GM23338 (cell line): ENCODE results near the gene GON7. TPM values are rescaled to one million over a fixed set of nuclear protein-coding genes. Genes with fewer than 3 reads are reported as not detected.

ENCODE experiments used
- ATAC-seq: fragments of 200-7000 bp; cut with Tn5 transposase; 3 replicates; pipeline ENCODE4 v1.9.1; 2020
- DNase-seq: peaks from one replicate; pipeline ENCODE4 v3.0.0-alpha.2; 2015; ENCODE audit warnings: low spot score
- H2AFZ ChIP-seq: fragments of 200-600 bp; sonication (generic); 2 replicates; pipeline ENCODE4 v1.8.0; 2016; ENCODE audit warnings: antibody characterized with exemption, mild to moderate bottlenecking, moderate library complexity
- H3F3A ChIP-seq: fragments of 200-600 bp; sonication (generic); replicated peaks from 2 replicates; pipeline ENCODE4 v1.8.0; 2017; ENCODE audit warnings: antibody characterized with exemption, mixed run types, low read depth
- H3K27ac ChIP-seq: fragments of 200-600 bp; sonication (generic); 2 replicates; pipeline ENCODE4 v1.6.1; 2016; ENCODE audit warnings: low read depth
- H3K27me3 ChIP-seq: fragments of 200-600 bp; sonication (generic); 2 replicates; pipeline ENCODE4 v1.8.0; 2016; ENCODE audit warnings: mild to moderate bottlenecking, mixed run types, moderate library complexity; ENCODE audit not compliant: insufficient read depth
- H3K36me3 ChIP-seq: fragments of 200-600 bp; sonication (generic); 2 replicates; pipeline ENCODE4 v1.8.0; 2016; ENCODE audit warnings: mild to moderate bottlenecking; ENCODE audit not compliant: insufficient read depth
- H3K4me1 ChIP-seq: fragments of 200-600 bp; sonication (generic); 2 replicates; pipeline ENCODE4 v1.8.0; 2016; ENCODE audit warnings: mild to moderate bottlenecking, moderate library complexity; ENCODE audit not compliant: insufficient read depth
- H3K4me2 ChIP-seq: fragments of 200-600 bp; sonication (generic); 2 replicates; pipeline ENCODE4 v1.7.1; 2017; ENCODE audit warnings: mixed run types
- H3K4me3 ChIP-seq: fragments of 200-600 bp; sonication (generic); 2 replicates; pipeline ENCODE4 v1.6.1; 2016; ENCODE audit warnings: mixed run types
- H3K79me2 ChIP-seq: fragments of 200-600 bp; sonication (generic); replicated peaks from 2 replicates; pipeline ENCODE4 v1.8.0; 2017; ENCODE audit warnings: mild to moderate bottlenecking; ENCODE audit not compliant: insufficient read depth
- H3K9me2 ChIP-seq: fragments of 200-600 bp; sonication (generic); 2 replicates; pipeline ENCODE4 v1.8.0; 2017; ENCODE audit not compliant: insufficient read depth
- H4K20me1 ChIP-seq: fragments of 200-600 bp; sonication (generic); replicated peaks from 2 replicates; pipeline ENCODE4 v1.8.0; 2017; ENCODE audit warnings: mild to moderate bottlenecking; ENCODE audit not compliant: insufficient read depth
- H3K27ac Mint-ChIP-seq: 2 replicates; pipeline ENCODE4 v1.8.0; 2020; ENCODE audit warnings: inconsistent platforms, mild to moderate bottlenecking, moderate library complexity, mixed read lengths
- H3K27me3 Mint-ChIP-seq: 3 replicates; pipeline ENCODE4 v1.8.0; 2022; ENCODE audit warnings: low read depth, mild to moderate bottlenecking, moderate library complexity, mixed read lengths, inconsistent platforms; ENCODE audit not compliant: insufficient read depth, poor library complexity
- H3K36me3 Mint-ChIP-seq: 3 replicates; pipeline ENCODE4 v1.8.0; 2021; ENCODE audit warnings: low read depth, mild to moderate bottlenecking, inconsistent platforms, moderate library complexity, mixed read lengths
- H3K4me1 Mint-ChIP-seq: 3 replicates; pipeline ENCODE4 v1.8.0; 2020; ENCODE audit warnings: mild to moderate bottlenecking, inconsistent platforms, mixed read lengths
- H3K4me3 Mint-ChIP-seq: 3 replicates; pipeline ENCODE4 v1.8.0; 2021; ENCODE audit warnings: moderate library complexity, mild to moderate bottlenecking, inconsistent platforms, mixed read lengths
- H3K9me3 Mint-ChIP-seq: 3 replicates; pipeline ENCODE4 v1.8.0; 2020; ENCODE audit warnings: moderate library complexity, mild to moderate bottlenecking, inconsistent platforms, mixed read lengths
- CTCF ChIP-seq, 2 experiments: fragments of 200-600 bp in 1 of 2; sonication (generic) in 1 of 2; conservative IDR thresholded peaks; 2 replicates each; pipeline versions ENCODE4 v1.5.1 to v1.6.1; 2016 to 2017; ENCODE audit warnings: antibody characterized with exemption in 2 of 2, low read depth in 2 of 2, mild to moderate bottlenecking in 2 of 2, moderate library complexity in 1 of 2
- EZH2 ChIP-seq: fragments of 200-600 bp; sonication (generic); IDR thresholded peaks from one replicate; pipeline ENCODE4 v1.8.0; 2017; ENCODE audit warnings: antibody characterized with exemption, mild to moderate bottlenecking, low read depth; ENCODE audit not compliant: unreplicated experiment
- JUNB ChIP-seq: IDR thresholded peaks from one replicate; pipeline ENCODE4 v1.6.1; 2016; ENCODE audit warnings: antibody characterized with exemption; ENCODE audit not compliant: unreplicated experiment
- NANOG ChIP-seq: IDR thresholded peaks from 2 replicates; pipeline ENCODE4 v1.6.1; 2016; ENCODE audit warnings: antibody characterized with exemption, borderline replicate concordance
- POLR2AphosphoS5 ChIP-seq: IDR thresholded peaks from 2 replicates; pipeline ENCODE4 v1.6.1; 2016; ENCODE audit warnings: antibody characterized with exemption, low read depth
- STAT1 ChIP-seq: IDR thresholded peaks from one replicate; pipeline ENCODE4 v1.6.1; 2016; ENCODE audit warnings: antibody characterized with exemption; ENCODE audit not compliant: unreplicated experiment
- ZNF114 ChIP-seq: fragments of 250-450 bp; sonication (Bioruptor Pico); IDR thresholded peaks from 2 replicates; pipeline ENCODE4 v1.5.0; 2020; ENCODE audit warnings: mild to moderate bottlenecking, moderate library complexity
- ZNF331 ChIP-seq: fragments of 250-450 bp; sonication (Bioruptor Pico); IDR thresholded peaks from 2 replicates; pipeline ENCODE4 v1.5.0; 2020; ENCODE audit warnings: low read depth, mild to moderate bottlenecking, moderate library complexity
- ZNF462 ChIP-seq: fragments of 250-450 bp; sonication (Bioruptor Pico); IDR thresholded peaks from 2 replicates; pipeline ENCODE4 v1.5.0; 2020; ENCODE audit warnings: mild to moderate bottlenecking, moderate library complexity
- polyA plus RNA-seq: library from polyadenylated mRNA; unstranded; fragments of >200 nt; fragmentation: Nextera tagmentation; extraction: Ambion mirVana; gene quantifications from 2 replicates; pipeline ENCODE4 v1.2.1, GENCODE V29; 2016
- total RNA-seq: library from RNA; depleted of rRNA; stranded (reverse); fragments of >200 nt; shearing (Covaris generic); gene quantifications from 2 replicates; pipeline ENCODE4 v1.2.3, GENCODE V29; 2014
- TF ChIP-seq, protein P1 (sequence below): IDR thresholded peaks from one replicate; pipeline ENCODE4 v1.6.1; 2018; ENCODE audit warnings: antibody characterized with exemption; ENCODE audit not compliant: unreplicated experiment

The GON7 gene
- total and polyA plus RNA-seq, 2 experiments from 2014 or later = 12.8 to 16.6 TPM

DNA sequence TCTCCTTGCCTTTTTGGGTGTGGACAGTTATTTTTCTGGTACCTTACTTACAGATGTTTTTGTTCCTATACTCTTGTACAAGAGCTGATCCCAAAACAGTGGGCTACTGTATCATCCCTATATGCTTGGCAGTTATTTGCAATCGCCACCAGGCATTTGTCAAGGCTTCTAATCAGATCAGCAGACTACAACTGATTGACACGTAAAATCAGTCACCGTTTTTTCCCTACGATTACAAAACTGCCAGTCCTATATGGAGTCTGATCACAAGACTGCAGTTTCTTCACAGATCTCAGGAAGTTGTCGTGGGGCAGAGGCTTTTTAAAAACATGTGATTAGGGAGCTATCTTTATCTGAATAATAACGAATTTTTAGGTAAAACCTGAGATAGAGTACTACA, 20.4 kb downstream of the GON7 start (continued):
- TF ChIP-seq ZNF114 = no peak
- TF ChIP-seq ZNF462 (CRISPR knock-in tag) = no peak
- TF ChIP-seq NANOG = no peak

- Histone ChIP-seq H3K4me1 (peaks cover 6% of the 10 kb centered on the region; the same call in 1 of the 2 replicates), H3K27me3 (no peaks in the 10 kb centered on the region), H4K20me1 (0 out of 2 replicates have a peak, but pooled peaks cover 12% of the 10 kb centered on the region), H2AFZ (peak overlapping the region; percentile 100), H3F3A (peaks cover 18% of the 10 kb centered on the region), H3K27ac (peak overlapping the region; percentile 98), H3K36me3 (peaks cover 19% of the 10 kb centered on the region), H3K79me2 (peaks cover 38% of the 10 kb centered on the region), H3K4me3 (peak overlapping the region; percentile 100), H3K9me2 (no peaks in the 10 kb centered on the region), H3K4me2 (peak overlapping the region; percentile 98)
- ATAC-seq (no peak), DNase-seq (no peak)
- Mint-ChIP-seq H3K36me3 (peaks cover 21% of the 10 kb centered on the region), H3K9me3 (no peaks in the 10 kb centered on the region), H3K4me3 (peak overlapping the region; percentile 99), H3K27ac (peak overlapping the region; percentile 96), H3K4me1 (peaks cover 16% of the 10 kb centered on the region; the same call in 2 of the 3 replicates), H3K27me3 (peaks cover 9% of the 10 kb centered on the region)
- no peak for TF ChIP-seq ZNF331 (CRISPR knock-in tag)
- no peak for TF ChIP-seq STAT1
- no peak for TF ChIP-seq POLR2AphosphoS5
- no peak for TF ChIP-seq ZNF114
- TF ChIP-seq, protein P1, sequence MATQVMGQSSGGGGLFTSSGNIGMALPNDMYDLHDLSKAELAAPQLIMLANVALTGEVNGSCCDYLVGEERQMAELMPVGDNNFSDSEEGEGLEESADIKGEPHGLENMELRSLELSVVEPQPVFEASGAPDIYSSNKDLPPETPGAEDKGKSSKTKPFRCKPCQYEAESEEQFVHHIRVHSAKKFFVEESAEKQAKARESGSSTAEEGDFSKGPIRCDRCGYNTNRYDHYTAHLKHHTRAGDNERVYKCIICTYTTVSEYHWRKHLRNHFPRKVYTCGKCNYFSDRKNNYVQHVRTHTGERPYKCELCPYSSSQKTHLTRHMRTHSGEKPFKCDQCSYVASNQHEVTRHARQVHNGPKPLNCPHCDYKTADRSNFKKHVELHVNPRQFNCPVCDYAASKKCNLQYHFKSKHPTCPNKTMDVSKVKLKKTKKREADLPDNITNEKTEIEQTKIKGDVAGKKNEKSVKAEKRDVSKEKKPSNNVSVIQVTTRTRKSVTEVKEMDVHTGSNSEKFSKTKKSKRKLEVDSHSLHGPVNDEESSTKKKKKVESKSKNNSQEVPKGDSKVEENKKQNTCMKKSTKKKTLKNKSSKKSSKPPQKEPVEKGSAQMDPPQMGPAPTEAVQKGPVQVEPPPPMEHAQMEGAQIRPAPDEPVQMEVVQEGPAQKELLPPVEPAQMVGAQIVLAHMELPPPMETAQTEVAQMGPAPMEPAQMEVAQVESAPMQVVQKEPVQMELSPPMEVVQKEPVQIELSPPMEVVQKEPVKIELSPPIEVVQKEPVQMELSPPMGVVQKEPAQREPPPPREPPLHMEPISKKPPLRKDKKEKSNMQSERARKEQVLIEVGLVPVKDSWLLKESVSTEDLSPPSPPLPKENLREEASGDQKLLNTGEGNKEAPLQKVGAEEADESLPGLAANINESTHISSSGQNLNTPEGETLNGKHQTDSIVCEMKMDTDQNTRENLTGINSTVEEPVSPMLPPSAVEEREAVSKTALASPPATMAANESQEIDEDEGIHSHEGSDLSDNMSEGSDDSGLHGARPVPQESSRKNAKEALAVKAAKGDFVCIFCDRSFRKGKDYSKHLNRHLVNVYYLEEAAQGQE = no peak
- no peak for TF ChIP-seq CTCF (conservative IDR thresholded peaks at IDR 0.05; ENCODE audit: low read depth in 2 of 2)
- TF ChIP-seq EZH2 = no peak
- no peak for TF ChIP-seq NANOG
- TF ChIP-seq JUNB = no peak
Observed at GRCh38 chr14:93185349-93185720, 21.5 kb downstream of the GON7 start.
